Ishikawa (cell line): Measurements from ENCODE around the gene XXYLT1.

Source experiments
- CEBPB ChIP-seq: IDR thresholded peaks from 2 replicates; pipeline ENCODE4 v1.6.1; 2012
- CREB1 ChIP-seq: IDR thresholded peaks from 2 replicates; pipeline ENCODE4 v1.6.1; 2012; ENCODE audit warnings: low read depth
- EGR1 ChIP-seq: IDR thresholded peaks from 2 replicates; pipeline ENCODE4 v1.6.1; 2012
- EP300 ChIP-seq: IDR thresholded peaks from 2 replicates; pipeline ENCODE4 v1.6.1; 2012; ENCODE audit warnings: borderline replicate concordance
- FOXM1 ChIP-seq: IDR thresholded peaks from 2 replicates; pipeline ENCODE4 v1.6.1; 2012; ENCODE audit warnings: low read depth, borderline replicate concordance
- NFIC ChIP-seq: IDR thresholded peaks from 2 replicates; pipeline ENCODE4 v1.6.1; 2012
- RAD21 ChIP-seq: IDR thresholded peaks from 2 replicates; pipeline ENCODE4 v1.6.1; 2012; ENCODE audit warnings: low read depth
- TAF1 ChIP-seq: IDR thresholded peaks from 2 replicates; pipeline ENCODE4 v1.6.1; 2012; ENCODE audit warnings: low read depth, mild to moderate bottlenecking
- TCF12 ChIP-seq: IDR thresholded peaks from 2 replicates; pipeline ENCODE4 v1.6.1; 2012; ENCODE audit warnings: low read depth
- TEAD4 ChIP-seq: IDR thresholded peaks from 2 replicates; pipeline ENCODE4 v1.6.1; 2012
- YY1 ChIP-seq: IDR thresholded peaks from 2 replicates; pipeline ENCODE4 v1.6.1; 2012; ENCODE audit warnings: low read depth
- ZBTB7A ChIP-seq: IDR thresholded peaks from 2 replicates; pipeline ENCODE4 v1.6.1; 2012; ENCODE audit warnings: low read depth
- TF ChIP-seq, protein P1 (sequence below): IDR thresholded peaks from 2 replicates; pipeline ENCODE4 v1.6.1; 2012
- TF ChIP-seq, protein P2 (sequence below): IDR thresholded peaks from 2 replicates; pipeline ENCODE4 v1.6.1; 2012
- TF ChIP-seq, protein P3 (sequence below): IDR thresholded peaks from 2 replicates; pipeline ENCODE4 v1.6.1; 2012; ENCODE audit warnings: low read depth, mild to moderate bottlenecking

The XXYLT1 gene

DNA sequence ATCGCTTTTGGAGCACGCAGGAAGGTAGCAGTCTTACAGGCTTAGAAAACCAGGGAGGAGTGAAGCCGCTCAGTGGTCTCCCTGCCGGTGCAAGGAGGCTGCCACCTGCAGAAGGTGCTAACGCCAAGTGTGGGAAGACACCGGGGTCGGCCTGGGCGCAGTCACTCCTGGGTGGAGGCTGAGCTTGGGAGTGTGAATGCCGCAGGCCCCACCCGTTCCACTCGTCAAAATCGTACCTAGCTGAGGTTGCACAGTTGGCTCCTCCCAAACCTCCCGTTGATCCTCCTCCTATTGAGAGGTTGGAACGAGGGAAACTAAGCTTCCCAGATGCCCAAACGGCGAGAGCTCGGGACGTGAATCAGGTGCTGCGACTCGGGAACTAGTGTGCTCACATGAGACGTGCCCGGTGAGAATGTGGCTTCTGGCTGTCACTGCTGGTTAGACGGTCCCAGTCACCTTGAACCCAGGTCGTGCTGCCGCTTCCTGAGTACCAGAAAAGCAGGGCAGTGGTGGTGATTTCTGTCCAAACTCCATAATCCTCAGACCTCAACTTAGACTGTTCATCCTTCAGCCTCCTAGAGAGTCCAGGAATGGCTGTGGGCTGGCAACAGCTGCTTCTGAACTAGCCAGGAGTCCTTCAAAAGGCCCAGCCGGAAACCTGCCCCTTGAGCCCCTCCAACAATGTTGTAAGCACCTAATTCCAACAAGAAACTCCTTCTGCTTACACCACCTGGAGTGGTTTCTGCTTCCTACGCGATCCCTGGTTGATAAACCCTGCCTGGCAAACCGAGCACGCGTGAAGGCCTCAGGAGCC is 156.0 kb downstream of the XXYLT1 start:
- TF ChIP-seq EGR1: no peak
- TF ChIP-seq YY1: no peak
- TF ChIP-seq FOXM1: no peak
- no peak for TF ChIP-seq NFIC
- TF ChIP-seq ZBTB7A: no peak
- TF ChIP-seq, protein P1, sequence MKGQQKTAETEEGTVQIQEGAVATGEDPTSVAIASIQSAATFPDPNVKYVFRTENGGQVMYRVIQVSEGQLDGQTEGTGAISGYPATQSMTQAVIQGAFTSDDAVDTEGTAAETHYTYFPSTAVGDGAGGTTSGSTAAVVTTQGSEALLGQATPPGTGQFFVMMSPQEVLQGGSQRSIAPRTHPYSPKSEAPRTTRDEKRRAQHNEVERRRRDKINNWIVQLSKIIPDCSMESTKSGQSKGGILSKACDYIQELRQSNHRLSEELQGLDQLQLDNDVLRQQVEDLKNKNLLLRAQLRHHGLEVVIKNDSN: no peak
- TF ChIP-seq CREB1: no peak
- no peak for TF ChIP-seq EP300
- no peak for TF ChIP-seq CEBPB
- TF ChIP-seq RAD21: no peak
- TF ChIP-seq, protein P2, sequence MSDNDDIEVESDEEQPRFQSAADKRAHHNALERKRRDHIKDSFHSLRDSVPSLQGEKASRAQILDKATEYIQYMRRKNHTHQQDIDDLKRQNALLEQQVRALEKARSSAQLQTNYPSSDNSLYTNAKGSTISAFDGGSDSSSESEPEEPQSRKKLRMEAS: no peak
- no peak for TF ChIP-seq TCF12

DNA sequence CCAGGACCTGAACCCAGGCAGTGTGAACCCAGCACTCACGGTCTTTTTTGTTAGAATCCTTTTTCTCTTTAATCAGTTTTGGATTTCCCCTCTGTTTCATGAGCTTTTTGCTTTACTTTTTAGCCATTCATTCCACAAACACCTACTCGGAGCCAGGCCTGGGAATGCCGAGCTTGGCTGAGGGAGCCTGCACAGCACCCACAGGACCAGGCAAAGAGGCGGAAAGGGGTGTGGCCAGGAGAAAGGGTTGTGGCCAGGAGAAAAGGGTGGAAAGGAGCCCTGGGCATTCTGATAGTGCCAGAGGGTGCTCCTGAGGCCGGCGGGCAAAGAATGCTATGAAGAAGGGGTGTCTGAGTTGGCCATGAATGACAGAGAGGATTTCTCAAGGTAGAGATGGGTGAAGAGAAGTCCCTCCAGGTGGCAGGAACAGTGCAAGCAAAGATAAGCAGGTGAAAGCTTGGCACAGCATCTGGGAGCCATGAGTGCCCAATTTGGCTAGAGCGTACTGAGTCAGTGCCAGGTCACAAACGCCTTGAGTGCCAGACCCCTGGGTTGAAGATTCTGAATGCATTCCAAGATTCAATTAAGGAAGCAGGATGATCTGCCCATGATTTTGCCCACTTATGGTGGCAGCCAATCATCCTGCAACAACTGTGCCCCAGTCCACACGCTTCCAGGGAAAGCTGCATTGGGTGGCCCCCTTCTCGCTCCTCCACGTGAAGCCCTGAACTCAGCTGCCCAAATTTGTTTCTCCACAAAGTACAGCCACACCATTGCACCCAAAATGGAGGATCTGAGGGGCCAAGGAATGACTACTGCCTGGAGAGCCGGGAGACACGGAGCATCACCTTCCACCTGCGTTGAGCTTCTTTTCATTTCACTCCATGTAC is 157.2 kb downstream of the XXYLT1 start:
- TF ChIP-seq TAF1: no peak
- TF ChIP-seq YY1: no peak
- no peak for TF ChIP-seq CEBPB
- no peak for TF ChIP-seq EP300
- no peak for TF ChIP-seq TCF12
- TF ChIP-seq EGR1: no peak
- TF ChIP-seq, protein P3, sequence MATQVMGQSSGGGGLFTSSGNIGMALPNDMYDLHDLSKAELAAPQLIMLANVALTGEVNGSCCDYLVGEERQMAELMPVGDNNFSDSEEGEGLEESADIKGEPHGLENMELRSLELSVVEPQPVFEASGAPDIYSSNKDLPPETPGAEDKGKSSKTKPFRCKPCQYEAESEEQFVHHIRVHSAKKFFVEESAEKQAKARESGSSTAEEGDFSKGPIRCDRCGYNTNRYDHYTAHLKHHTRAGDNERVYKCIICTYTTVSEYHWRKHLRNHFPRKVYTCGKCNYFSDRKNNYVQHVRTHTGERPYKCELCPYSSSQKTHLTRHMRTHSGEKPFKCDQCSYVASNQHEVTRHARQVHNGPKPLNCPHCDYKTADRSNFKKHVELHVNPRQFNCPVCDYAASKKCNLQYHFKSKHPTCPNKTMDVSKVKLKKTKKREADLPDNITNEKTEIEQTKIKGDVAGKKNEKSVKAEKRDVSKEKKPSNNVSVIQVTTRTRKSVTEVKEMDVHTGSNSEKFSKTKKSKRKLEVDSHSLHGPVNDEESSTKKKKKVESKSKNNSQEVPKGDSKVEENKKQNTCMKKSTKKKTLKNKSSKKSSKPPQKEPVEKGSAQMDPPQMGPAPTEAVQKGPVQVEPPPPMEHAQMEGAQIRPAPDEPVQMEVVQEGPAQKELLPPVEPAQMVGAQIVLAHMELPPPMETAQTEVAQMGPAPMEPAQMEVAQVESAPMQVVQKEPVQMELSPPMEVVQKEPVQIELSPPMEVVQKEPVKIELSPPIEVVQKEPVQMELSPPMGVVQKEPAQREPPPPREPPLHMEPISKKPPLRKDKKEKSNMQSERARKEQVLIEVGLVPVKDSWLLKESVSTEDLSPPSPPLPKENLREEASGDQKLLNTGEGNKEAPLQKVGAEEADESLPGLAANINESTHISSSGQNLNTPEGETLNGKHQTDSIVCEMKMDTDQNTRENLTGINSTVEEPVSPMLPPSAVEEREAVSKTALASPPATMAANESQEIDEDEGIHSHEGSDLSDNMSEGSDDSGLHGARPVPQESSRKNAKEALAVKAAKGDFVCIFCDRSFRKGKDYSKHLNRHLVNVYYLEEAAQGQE: no peak
- no peak for TF ChIP-seq TEAD4
- TF ChIP-seq, protein P2: no peak
- TF ChIP-seq, protein P1: no peak
- TF ChIP-seq ZBTB7A: no peak
- TF ChIP-seq RAD21: no peak
- TF ChIP-seq NFIC: no peak

DNA sequence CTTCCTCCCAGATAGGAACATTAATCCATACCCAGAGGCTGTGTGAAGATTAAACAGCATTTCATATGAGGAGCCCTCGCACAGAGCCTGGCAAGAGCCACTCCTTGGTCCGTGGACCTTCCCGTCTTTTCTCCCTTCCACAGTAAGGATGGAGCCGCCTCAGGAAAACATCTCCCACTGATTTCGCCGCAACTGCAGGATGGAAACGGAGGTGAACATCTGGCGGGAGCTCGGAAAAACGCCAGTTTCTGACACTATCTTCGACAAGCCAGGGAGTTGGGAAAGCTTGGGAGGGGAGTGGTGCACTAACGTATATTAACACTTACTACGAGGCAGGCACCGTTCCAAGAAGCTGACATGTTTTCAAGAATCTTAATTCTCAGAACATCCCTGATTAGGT is 157.9 kb downstream of the XXYLT1 start:
- TF ChIP-seq TEAD4: no peak
- TF ChIP-seq FOXM1: no peak
- no peak for TF ChIP-seq EGR1
- TF ChIP-seq TCF12: no peak
- TF ChIP-seq CEBPB: no peak
- TF ChIP-seq ZBTB7A: no peak
- TF ChIP-seq YY1: no peak
- TF ChIP-seq TAF1: no peak

DNA sequence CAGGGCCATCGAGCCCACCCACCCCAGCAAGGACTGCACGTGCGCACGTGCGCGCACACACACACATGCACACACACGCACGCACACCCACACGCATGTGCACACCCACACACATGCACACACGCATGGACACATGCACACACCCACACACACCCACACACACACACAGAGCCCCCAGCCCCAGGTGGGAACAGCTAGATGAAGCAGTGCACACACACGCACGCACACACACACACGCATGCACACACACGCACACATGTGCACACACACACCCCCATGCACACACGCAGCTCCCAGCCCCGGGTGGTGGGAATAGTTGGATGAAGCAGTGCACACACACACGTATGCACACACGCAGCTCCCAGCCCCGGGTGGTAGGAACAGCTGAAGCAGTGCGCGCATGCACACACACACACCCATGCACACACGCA is 158.6 kb downstream of the XXYLT1 start:
- TF ChIP-seq TCF12: no peak
- TF ChIP-seq TAF1: no peak
- TF ChIP-seq RAD21: no peak
- no peak for TF ChIP-seq EP300
- no peak for TF ChIP-seq NFIC
- TF ChIP-seq, protein P3: no peak
- no peak for TF ChIP-seq FOXM1
- TF ChIP-seq CEBPB: no peak
- TF ChIP-seq EGR1: no peak
- no peak for TF ChIP-seq YY1
- no peak for TF ChIP-seq CREB1

DNA sequence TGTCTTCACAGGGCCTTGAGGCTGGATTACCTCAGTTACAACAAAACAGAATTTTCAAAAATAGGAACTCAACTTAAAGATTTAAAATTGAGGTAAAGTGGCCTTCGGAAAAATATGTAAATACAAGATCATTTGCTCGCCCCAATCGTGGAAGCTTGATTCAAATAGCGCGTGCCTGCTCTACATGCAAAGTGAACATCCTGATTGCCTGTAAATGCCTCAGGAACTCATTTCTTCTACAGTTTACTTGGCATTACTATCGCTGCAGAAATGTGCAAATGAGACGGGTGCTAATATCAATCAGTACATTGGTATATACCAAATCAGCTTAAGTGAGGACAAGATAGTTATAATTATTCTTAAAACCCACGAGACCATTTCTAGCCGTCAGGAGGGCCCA is 159.2 kb downstream of the XXYLT1 start:
- TF ChIP-seq, protein P1: no peak
- TF ChIP-seq, protein P2: no peak
- TF ChIP-seq TAF1 (no peak), FOXM1 (no peak), CEBPB (no peak), TCF12 (no peak), EGR1 (no peak), EP300 (no peak), RAD21 (no peak), TEAD4 (no peak), YY1 (no peak)
- TF ChIP-seq, protein P3: no peak
